Astrocyte (in vitro differentiated cells and primary cell): ENCODE data around the gene RPUSD1.

Experiments used
- CTCF ChIP-seq: IDR thresholded peaks from 2 replicates; pipeline ENCODE4 v1.5.1; 2011; ENCODE audit warnings: low read depth, mild to moderate bottlenecking, inconsistent platforms, low read length, moderate library complexity; ENCODE audit not compliant: insufficient read depth
- EZH2 ChIP-seq: IDR thresholded peaks from 2 replicates; pipeline ENCODE4 v1.6.1; 2012; ENCODE audit warnings: mild to moderate bottlenecking, low read length, inconsistent platforms; ENCODE audit not compliant: insufficient read depth

- TF ChIP-seq CTCF: no peak
- no peak for TF ChIP-seq EZH2
Observed at GRCh38 chr16:793414-793813, 5.2 kb upstream of the RPUSD1 start.
